GM21360 (cell line): ENCODE data around the gene VWF.
"Not testable (repeated sequence)": the region's sequence is repeated elsewhere in the genome, so short reads cannot be mapped to it uniquely, and the experiment has no call there.

ENCODE experiments used
- ATAC-seq: cut with Tn5 transposase; IDR thresholded peaks from one replicate; pipeline ENCODE4 v1.9.1; 2021; ENCODE audit warnings: mild to moderate bottlenecking, moderate library complexity; ENCODE audit not compliant: unreplicated experiment

VWF gene

DNA sequence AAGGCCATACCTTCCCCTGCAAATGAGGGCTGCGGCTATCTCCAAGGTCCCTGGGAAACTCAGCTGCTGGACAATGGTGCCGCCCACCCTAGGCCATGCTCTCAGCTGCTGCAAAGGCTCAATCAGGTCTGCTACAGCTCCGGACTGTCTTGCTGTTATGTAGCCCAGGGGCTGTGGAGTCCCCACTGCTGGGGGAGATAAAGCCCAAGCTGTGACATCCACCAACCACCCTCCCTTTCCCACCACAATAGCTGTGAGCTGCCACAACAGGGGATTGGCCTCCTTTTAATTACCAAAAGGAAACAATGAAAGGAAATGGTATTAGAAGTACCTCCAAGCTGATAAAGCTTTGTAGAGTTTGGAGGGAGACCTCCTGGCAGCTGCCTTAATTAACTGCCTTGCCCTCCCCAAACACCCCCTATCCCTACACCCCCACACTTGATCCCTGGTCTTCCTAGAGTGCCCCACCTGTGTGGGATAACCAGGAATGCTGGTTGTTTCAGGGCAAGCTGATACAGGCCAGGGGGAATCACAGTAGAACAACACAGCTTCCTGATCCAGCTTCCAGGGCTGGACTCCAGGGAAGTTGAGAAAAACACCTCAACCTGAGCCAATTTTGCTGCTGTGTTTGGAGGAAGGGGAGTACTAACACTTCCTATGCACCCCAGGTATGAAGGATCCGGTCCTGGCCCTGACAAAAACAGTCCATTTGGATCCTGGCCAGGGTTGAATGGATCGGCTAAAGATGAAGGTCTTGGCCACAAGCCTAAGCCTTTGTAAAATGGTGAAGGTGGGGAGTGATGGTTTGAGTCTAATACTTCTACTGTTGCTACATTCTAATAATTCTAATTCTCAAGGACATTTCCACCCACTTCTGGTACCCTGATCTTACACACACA is at the start of gene VWF:
VWF (minus strand) TSS at position 260 of the 899 bp plus-strand sequence. CDS start 1,474 bp downstream, outside the sequence.
- no peak for ATAC-seq

DNA sequence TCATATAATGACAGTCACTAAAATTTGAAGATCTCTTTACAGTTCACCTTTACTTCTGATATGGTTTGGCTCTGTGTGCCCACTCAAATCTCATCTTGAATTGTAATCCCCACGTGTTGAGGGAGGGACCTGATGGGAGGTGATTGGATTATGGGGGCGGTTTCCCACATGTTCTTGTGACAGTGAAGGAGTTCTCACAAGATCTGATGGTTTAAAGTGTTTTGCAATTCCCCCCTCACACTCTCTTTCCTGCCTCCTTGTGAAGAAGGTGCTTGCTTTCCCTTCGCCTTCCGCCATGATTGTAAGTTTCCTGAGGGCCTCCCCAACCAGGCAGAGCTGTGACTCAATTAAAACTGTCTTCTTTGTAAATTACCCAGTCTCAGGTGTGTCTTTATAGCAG is 48.4 kb upstream of the VWF start:
- ATAC-seq, result no peak

DNA sequence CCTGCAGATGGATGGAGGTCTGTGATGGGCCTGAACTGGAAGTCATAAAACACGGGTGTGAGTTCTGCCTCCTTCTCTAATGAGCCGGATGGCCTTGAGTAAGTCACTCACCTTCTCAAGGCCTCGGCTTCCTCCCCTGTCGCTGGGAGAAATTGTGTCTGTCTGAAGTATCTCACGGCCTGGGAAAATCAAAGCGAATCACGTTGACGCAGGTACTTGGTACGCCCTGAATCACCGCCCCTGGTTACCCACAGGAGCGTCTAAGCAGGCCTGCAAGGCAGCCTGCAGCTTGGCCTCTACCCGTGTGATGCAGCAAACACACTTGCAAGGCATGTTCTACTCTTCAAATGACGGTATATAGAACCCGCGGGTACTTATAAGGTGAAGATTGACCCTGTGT is 47.6 kb upstream of the VWF start:
- no peak for ATAC-seq

DNA sequence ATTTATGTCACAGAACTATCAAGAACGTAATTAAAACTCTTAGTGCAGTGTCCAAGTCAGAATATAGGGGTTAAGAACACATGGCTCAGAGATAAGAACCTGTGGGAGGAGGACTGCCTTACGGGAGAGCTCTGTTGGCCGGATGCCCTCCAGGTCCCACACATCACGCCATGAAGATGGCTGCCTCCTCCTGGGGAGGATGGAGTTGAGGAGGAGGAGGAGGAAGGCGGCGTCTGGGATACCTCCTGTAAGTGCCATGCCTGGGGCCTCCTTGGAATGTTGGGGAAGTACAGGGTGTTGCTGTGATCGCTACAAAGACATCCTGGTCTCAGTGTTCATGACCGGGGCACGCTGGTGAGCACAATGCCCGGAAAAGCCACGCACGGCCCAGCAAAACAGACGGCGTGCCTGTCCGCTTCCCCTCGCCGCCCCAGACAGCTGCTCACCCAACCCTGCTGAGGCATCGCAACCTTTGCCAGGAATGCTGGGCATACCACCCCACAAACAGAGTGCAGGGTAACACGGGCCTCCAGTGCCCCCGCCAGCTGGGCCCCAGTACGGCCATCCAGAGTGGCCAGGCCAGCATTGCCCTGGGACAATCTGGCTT is 47.0 kb upstream of the VWF start:
- no peak for ATAC-seq

DNA sequence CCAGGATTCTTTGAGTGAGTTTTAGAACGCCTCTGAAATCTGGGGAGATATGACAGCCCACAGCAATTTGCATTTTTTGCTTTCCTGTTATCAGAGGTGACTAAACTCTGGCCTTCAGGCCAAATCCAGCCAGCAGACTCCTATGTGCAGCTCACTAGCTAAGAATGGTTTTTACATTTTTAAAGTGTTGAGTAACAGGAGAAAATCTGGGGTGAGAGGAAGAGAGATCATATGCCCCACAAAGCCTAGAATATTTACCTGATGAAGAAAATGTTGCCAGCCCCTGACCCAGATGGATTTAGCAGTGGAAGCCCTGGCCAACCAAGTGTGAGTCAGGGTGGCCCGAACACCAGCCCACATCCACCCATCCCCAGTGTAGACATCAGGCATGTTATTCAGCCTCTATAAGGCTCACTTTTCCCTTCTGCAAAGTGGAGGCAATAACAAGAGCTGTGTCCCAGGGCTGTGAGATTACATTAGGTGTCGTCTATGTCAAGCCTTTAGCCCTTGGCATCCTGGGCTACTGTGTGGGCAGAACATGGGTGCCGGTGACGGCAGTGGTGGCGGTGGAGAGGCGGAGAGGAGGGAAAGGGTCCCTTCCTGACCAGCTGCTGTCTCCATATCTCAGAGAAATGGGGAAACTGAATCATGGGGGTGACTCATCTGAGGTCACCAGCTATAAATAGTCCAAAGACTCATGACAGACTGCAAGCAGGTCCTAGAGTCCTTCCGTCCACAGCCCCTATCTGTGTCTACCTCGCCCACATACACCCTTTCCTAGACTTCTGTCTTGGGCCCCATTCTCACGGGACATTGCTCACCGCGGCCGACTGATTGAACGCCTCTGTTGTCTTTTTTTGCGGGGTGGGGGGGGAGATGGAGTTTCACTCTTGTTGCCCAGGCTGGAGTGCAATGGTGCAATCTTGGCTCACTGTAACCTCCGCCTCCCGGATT is 43.1 kb upstream of the VWF start:
- ATAC-seq, result peak; percentile 76

DNA sequence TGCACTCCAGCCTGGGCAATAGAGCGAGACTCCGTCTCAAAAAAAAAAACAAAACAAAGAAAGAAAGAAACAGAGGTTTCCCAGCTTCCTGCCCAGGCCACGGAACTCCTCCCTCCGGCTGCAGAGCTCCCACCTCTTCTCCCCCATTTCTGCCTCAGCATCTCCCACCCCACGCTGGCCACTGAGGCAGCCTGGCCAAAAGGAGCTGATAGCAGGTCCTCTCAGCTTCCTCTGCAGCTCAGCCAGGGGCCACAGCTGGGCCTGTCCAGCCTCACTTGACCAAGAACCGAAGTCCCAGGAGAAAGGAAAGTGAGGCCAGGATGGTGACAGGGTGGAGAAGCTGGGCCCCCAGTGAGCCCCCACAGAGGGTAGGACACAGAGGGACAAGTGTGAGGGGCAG is 42.3 kb upstream of the VWF start:
- no peak for ATAC-seq

DNA sequence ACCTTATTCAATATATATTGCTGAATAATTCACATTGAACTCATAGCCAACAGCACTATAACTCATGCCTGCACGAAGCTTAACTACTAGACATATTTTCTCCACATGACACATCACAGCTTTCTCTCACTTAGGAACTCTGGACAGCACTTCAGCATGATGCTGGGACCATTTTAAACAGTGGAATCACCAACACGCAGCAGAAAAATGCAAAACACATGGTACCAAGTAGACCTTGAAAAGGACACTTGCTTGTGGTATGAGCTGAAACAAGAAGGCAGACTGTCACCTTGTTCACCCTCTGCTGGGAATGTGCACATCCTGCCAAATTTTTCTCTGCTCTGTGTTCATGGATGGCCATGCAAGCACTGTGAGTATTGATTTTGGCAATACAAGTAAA is 40.9 kb upstream of the VWF start:
- ATAC-seq, result no peak

DNA sequence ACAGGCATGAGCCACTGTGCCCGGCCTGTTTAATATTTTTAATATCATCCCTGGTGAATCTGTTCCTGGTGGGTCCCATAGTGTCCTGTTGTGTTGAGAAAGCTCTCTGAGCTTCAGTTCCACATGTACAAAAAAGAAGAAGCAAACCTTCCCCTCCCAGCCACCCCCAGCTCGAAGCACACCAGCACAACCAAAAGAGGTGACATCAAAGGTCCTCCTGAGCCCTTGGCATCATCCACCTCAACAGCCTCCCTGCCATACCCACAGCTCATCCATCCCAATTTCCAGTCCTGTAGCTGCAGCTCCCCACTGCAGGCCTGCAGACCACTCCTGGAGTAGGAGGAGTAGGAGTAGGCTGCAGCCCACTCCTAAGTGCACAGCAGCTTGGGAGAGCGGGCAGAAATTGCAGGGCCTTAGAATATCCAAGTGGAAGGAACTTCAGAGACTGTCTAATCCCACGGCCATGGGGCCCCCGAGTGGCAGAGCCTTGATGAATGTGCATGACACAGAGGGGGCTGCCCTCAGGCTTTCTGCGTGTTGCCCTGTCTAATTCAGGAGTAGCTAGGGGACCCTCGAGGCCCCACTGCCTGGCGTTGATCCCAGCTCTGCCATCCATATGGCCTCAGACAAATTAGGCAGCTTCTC is 39.1 kb upstream of the VWF start:
- no peak for ATAC-seq

DNA sequence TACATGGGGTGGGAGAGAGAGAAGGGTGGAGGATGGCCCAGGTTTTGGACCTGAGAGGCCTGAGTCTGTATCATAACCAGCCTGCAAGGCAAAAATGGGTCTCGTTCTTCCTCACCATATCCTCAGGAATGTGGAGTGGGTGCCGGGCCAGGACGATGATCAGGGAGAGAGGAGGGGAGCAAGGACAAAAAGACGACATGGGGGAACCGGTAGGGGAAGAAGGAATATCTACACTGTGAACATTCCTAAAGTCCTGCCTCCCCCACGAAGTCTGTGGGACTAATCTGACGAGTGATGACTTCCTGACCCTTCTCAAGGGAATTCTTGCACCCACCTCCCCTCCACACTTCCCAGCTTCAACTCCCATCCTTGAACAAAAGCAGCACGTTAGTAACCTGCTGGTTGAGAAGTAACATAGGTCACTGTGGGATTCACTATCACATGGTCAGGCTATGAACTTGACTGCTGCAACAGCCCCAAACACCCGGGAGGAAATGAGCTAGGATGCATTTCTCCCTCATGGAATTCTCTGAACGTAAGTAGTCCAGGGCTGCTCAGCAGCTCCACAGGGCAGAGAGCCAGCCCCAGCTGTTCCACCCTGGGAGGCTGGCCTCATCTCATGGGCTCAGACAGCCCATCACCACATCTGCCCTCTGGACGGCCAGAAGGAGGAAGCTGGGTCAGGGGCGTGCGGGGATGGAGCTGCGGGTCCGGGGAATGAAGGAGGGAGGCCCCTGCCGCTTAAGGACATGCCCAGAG is 36.8 kb upstream of the VWF start:
- no peak for ATAC-seq

DNA sequence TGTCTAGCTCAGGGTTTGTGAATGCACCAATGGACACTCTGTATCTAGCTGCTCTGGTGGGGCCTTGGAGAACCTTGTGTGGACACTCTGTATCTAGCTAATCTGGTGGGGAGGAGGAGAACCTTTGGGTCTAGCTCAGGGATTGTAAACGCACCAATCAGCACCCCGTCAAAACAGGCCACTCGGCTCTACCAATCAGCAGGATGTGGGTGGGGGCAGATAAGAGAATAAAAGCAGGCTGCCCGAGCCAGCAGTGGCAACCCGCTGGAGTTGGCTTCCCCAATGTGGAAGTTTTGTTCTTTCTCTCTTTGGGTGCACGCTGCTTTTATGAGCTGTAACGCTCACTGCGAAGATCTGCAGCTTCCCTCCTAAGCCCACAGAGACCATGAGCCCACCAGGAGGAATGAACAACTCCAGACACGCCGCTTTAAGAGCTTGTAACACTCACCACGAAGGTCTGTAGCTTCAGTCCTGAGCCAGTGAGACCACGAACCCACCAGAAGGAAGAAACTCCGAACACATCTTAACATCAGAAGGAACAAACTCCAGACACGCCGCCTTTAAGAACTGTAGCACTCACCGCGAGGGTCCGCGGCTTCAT is 35.7 kb upstream of the VWF start:
- ATAC-seq, result not testable (repeated sequence)

DNA sequence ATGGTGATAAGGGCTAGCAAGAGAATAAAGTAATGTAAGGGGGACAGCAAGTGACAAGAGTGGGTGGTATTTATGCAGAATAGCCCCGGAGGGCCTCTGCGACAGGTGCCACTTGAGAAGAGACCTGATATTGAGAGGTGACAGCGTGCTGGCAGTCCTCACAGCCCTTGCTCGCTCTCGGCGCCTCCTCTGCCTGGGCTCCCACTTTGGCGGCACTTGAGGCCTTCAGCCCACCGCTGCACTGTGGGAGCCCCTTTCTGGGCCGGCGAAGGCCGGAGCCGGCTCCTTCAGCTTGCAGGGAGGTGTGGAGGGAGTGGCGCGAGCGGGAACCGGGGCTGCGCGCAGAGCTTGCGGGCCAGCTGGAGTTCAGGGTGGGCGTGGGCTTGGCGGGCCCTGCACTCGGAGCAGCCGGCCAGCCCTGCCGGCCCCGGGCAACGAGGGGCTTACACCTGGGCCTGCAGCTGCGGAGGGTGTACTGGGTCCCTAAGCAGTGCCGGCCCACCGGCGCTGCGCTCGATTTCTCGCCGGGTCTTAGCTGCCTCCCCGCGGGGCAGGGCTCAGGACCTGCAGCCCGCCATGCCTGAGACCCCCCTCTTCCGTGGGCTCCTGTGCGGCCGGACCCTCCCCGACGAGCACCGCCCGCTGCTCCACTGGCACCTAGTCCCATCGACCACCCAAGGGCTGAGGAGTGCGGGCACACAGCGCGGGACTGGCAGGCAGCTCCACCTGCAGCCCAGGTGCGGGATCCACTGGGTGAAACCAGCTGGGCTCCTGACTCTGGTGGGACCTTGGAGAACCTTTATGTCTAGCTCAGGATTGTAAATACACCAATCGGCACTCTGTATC is 34.9 kb upstream of the VWF start:
- not testable (repeated sequence) for ATAC-seq

DNA sequence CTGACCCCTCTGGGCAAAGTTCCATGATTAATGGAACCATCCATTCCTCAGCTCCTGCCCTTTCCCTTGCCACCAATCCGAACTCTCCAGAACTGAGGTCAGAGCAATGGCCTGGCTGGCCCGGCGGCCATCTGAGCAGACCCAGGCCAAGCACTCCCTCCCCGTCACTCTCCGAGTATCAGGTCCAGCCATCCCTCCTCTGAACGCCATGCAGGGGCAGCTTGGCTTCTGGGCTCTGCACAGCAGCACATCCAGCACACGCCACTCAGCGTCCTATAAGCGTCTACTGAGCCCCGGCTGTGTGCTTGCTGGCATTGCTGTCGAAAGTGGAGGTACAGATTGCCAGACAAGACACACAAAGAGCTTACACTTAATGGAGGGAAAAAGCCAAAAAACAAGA is 34.3 kb upstream of the VWF start:
- no peak for ATAC-seq

DNA sequence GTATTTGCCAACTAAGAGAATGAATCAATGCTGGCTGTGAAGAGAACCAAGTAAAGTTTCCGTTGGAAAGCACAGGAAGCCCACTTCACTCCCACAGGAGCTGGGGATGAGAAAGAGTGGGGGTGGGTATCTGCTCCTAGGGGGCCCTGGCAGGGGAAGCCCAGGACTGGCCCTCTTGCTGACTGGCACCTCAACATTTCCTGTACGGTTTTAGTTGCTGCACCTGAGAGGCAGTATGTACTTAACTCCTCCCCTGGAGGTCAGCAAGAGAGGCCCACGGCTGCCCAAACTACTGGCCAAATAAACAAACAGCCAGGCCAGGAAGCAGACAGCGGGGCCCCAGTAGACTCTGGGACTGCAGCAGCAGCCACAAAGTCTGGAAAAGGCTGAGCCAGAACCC is 33.8 kb upstream of the VWF start:
- no peak for ATAC-seq

DNA sequence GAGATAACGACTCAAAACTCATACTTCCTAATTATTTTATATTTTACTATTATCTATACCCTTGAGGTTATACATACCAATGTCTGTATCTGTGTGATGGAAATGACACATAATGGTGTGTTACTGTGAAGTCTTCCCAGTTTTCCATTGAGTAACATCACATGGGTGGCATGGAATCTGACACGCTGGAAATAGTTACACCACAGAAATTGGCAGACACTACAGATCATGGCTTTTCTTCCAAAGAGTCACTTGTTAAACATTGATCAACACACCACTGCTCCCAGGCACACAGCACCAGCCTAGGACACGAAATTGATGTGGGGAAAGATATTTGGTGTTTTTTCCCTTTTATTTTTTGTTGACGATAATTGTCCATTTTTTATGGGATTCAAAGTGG is 33.0 kb upstream of the VWF start:
- ATAC-seq, result no peak

DNA sequence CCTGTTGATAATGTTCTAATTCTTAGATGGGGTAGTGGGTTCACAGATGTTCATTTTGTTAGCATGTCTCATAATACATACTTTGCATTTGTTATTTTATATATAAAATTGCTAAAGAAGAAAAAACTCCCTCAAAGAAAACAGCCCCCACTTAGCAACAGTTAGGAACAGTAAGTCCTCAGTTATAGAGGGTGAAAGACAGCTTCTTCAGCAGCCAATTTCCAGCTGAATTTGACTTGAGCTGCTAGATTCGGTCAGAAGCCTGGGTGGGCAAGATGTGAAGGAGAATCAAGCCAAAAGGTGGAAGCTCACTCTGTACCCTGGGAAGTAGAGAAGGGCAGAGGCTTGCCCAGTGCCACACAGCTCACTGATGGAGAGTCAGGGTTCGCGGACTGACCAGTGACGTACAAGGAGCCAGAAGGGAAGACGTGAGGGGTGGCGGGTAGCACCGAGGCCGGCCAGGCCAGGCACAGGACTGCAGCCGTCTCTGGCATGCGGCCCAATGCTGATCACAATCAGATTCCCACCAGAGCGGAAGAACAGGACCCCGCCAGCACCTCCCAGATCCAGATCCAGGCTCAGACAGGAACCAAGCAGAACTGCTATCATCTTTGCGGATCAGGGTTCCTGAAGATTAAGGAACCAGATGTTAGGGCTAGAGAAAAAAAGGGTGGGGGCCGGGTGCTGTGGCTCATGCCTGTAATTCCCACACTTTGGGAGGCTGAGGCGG is 30.4 kb upstream of the VWF start:
- no peak for ATAC-seq

DNA sequence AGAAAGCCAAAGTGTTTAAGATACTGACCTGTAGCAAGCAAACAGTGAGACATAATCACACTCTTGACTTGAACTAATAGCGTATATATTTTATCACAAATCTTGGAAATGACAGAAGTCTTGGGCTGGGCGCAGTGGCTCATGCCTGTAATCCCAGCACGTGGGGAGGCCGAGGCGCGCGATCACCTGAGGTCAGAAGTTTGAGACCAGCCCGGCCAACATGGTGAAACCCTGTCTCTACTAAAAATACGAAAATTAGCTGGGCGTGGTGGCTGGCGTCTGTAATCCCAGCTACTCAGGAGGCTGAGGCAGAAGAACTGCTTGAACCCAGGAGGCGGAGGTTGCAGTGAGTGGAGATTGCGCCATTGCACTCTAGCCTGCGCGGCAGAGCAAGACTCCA is 24.3 kb upstream of the VWF start:
- ATAC-seq, result not testable (repeated sequence)

DNA sequence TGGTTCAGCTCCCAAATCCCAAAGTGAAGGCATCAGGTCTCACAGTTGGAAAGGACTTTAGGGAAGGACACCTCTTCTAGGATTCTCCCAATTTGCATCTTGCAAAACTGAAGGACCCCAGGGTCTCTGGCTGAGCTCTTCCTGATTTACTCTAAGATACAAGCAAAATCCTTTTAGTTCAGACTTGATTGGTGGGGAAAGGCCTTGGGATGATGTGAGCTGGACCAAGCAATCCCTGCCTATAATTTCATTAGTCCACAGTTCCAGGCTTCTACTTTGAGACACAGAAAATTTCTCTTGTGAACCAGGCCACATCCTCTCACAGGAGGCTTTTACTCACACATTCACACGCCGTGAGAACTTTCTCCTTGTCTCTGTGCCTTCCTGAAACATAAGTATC is 23.6 kb upstream of the VWF start:
- ATAC-seq, result no peak

DNA sequence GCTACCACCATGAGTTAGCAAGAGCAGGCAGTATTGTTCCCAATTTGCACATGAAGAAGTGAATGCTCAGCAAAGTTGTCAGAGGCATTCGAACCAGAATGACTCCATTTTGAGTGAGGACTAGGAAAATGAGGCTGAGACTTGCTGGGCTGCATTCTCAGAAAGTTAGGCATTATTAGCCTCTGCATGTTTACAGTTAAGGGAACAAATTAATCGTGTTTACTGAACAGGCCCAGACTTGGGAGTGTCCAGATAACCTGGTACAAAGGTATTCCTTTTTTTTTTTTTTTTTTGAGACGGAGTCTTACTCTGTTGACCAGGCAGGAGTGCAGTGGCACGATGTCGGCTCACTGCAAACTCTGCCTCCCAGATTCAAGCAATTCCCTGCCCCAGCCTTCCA is 22.5 kb upstream of the VWF start:
- no peak for ATAC-seq
